ENCODE measurements around the gene ADAM11.

DNA sequence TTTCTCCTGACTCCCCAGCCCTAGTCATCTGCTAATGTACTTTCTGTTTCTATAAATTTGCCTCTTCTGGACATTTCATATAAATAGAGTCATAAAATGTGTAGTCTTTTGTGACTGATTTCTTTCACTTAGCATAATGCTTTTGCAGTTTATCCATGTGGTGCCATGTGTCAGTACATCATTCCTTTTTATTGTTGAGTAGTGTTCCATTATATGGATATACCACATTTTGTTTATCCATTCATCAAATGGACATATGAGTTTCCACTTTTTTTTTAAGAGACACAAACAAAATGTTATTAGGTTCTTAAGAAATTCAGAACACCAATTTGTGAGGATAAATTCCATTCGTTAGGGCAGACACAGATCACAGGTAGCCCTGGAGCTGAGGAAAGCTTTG lies 39.3 kb upstream of the ADAM11 start:
- TF ChIP-seq CHD4 (IDR thresholded peaks at IDR 0.05; ENCODE audit: borderline replicate concordance): no peak
- TF ChIP-seq, protein P1, sequence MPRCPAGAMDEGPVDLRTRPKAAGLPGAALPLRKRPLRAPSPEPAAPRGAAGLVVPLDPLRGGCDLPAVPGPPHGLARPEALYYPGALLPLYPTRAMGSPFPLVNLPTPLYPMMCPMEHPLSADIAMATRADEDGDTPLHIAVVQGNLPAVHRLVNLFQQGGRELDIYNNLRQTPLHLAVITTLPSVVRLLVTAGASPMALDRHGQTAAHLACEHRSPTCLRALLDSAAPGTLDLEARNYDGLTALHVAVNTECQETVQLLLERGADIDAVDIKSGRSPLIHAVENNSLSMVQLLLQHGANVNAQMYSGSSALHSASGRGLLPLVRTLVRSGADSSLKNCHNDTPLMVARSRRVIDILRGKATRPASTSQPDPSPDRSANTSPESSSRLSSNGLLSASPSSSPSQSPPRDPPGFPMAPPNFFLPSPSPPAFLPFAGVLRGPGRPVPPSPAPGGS (IDR thresholded peaks at IDR 0.05): no peak
- TF ChIP-seq CTCF (IDR thresholded peaks at IDR 0.05): no peak
- TF ChIP-seq EP300 (IDR thresholded peaks at IDR 0.05): no peak

Measured in A549 (cell line).